NCI-H345 treated with DMSO at 0.1 percent for 48 hours (cell line): ENCODE results near the gene PSMD9.
"Not testable (repeated sequence)": the region's sequence is repeated elsewhere in the genome, so short reads cannot be mapped to it uniquely, and the experiment has no call there.

Experiments used
- DNase-seq: peaks from one replicate; lab custom pipeline; 2025; ENCODE audit not compliant: unreplicated experiment; lab: John Stamatoyannopoulos, UW

PSMD9 gene

DNA sequence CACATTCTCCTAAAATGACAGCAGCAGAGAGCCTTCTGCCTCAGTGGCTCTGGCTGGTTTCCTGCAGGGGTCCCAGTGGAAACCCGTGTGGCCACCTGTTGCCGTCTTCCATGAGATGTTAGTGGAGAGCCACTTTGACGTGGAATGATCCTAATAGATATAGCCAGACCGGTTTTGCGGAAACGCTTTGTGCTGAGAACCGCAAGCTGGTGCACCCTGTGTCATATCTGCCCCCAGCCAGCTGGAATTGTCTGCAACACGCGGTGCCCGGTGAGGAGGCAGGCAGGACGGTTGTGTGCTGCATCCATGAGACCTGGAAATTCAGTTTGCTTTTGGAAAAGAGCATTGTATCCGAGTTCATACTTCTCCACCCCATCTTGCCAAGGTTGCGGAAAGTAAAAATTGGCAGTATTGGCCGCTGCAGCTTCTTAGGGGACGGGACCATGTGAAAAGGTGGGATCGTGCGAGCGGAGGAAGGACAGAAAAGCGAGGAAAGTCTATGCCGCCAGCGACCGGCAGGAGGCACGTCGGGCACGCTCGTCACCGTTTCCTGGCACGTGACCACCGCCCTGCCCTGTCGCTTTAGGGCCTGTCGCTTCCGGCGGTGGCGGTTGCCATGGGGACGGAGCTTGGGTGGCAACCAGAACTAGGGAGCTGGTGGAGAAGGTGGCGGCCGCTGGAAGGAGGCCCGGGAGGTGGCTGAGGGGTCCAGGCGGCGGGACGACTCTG lies 29.5 kb downstream of the PSMD9 start, which contains the start of gene CFAP251:
CFAP251 (plus strand) TSS at position 643 of the 729 bp plus-strand sequence. CDS start 2,714 bp downstream, outside the sequence.
- DNase-seq: peak; percentile 87

DNA sequence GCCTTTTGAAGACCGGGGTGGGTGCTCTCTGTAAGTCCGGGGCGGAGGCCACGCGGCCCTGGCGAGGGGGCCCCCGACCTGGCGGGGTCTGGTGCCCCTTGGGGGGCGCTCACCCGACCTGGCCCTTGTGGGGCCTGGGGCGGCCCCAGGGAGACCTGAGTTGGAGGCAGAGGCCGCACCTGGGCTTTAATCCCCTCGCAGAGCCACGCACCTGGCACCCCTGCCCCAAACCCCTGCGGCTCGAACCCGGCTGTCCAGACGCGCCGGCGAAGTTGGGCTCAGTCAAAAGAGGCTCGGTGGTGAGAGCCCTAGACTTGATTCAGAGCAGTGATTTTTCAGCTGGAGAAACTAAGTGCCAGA lies 30.1 kb downstream of the PSMD9 start:
- DNase-seq: peak; percentile 42

DNA sequence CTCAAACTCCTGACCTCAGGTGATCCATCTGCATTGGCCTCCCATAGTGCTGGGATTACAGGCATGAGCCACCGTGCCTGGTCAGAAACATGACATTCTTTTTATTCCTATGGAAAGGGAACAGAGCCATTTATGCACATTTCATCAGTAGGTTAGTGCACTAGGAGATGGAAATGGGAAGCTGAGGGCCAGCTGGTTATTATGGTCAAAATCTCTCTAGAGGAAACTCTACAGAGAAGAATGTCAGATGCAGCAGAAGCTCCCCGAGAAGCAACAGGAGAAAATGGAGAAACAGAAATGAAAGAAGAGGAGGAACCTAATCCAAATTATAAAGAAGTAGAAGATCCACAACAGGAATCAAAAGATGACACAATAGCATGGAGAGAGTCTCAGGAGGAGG lies 32.5 kb downstream of the PSMD9 start:
- no peak for DNase-seq

DNA sequence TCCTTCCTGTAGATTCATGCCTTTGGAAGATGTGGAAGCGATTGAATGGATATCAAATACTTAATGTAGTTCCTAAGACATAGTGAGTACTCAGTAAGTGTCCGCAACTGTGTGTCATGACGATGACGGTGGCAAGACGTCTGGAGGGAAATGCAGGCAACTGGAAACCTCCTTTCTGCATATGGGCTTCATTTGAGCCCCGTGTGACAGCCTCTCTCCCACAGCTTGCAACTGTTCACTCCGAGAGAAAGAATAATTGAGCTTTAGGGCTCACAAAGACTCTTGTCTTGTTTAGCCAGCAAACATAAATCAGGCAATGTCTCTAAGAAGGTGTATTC lies 36.7 kb downstream of the PSMD9 start:
- DNase-seq: no peak

DNA sequence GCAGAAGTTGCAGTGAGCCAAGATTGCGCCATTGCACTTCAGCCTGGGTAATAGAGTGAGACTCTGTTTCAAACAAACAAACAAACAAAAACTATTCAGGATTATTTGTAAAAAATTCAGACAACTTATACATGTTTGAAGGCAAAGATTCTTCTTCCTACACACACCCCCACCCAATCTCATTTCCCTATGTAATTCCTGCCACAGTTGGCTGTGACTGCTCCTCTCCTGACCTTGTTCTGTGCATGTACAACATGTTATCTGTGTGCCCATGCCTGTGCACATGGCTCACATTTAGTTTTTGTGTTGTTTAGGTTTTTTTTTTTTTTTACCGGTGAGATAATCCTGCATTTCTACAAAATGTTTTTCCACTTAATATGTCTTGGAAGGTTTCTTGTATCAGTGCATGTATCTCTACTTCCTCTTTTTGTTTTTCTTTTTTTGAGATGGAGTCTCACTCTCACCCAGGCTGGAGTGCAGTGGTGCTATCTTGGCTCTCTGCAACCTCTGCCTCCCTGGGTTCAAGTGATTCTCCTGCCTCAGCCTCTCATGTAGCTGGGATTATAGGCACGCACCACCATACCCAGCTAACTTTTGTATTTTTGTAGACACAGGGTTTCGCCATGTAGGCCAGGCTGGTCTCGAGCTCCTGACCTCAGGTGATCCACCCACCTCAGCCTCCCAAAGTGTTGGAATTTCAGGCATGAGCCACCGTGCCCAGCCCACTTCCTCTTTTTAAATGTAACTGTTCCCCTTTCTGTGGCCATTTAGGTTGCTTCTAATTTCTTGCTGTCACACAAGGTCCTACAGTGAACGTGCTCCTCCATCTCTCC lies 38.5 kb downstream of the PSMD9 start:
- no peak for DNase-seq

DNA sequence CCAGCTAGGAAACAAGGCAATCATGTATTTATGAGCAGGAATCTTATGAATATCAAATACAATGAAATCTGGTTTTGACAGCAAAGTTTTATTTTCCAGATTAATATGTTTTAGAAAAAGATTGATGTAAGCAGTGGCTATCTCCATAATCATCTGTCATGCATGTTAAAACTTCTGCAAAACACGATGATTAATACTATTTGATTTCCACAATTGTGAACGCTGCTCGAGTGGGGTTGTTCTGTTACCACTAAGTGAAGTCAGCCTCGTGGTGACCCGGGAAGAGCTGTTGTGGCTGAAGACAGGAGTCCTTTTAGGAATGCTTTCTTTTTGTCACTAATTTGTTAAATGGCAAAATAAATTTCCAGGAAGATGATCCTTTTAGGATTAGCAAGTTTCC lies 39.2 kb downstream of the PSMD9 start:
- DNase-seq: no peak

DNA sequence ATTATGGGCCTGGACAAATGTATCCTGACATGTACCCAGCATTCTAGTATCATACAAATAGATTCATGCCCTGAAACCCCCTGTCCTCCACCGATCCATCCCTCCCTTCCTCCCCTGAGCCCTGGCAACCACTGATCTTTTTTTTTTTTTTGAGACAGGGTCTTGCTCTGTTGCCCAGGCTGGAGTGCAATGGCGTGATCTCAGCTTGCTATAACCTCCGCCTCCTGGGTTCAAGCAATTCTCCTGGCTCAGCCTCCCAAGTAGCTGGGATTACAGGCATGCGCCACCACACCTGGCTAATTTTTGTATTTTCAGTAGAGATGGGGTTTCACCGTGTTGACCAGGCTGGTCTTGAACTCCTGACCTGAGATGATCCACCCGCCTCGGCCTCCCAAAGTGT lies 41.0 kb downstream of the PSMD9 start:
- DNase-seq: not testable (repeated sequence)

DNA sequence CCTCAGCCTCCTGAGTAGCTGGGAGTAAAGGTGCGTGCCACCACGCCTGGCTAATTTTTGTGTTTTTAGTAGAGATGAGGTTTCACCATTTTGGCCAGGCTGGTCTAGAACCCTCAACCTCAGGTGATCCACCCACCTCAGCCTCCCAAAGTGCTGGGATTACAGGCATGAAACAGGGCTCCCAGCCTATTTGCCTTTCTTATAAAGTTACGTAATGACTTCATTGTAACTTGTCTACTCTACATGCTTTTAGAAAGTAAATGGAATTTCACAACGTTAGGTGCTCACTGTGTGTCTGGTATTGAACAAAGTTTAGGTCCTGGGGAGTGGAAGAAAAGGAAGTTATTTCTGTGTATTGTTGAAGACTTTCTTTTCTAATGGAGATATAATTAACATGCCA lies 42.3 kb downstream of the PSMD9 start:
- DNase-seq: no peak

DNA sequence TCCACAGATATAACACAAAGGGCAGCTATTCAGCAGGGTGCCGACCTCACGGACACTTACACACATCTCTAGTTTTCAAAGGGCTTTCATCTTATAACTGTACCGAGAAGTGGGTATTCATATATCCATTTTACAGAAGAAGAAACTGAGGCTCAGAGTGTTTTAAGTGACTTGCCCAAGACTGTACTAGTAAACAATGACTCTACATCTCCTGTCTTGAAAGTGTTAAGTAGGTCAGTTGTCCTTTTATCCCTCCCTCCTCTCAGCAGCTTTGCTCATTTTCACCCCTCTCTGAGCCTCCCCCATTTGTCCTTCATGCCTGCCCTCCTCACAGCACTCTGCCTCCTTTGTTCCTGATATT lies 43.6 kb downstream of the PSMD9 start:
- DNase-seq: no peak

DNA sequence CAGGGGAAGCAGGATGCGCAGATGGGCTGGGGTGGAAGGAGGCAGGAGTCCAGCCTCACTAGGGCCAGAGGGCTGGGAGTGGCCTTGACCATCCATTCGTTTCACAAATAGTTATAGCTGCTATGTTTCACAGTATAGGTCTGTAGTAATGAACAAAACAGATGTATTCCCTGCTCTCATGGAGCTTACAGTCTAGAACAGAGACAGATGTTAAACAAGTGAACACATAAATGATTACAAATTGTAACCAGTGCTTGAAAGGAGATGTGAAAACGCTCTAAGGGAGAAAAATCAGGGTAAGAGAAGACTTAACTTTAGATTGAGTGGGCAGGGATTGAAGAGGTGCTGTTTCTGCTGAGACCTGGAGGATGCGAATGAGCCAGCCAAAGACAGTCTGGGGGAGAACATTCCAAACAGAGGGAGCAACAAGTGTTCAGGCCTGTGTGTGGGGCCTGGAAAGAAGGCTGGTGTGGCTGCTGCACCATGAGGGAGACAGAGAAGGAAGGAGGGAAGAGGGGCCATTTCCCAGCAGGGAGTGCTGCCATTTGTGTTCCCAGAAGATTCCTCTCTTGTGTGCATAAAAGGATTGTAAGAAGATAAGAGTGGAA lies 44.4 kb downstream of the PSMD9 start:
- DNase-seq: no peak

DNA sequence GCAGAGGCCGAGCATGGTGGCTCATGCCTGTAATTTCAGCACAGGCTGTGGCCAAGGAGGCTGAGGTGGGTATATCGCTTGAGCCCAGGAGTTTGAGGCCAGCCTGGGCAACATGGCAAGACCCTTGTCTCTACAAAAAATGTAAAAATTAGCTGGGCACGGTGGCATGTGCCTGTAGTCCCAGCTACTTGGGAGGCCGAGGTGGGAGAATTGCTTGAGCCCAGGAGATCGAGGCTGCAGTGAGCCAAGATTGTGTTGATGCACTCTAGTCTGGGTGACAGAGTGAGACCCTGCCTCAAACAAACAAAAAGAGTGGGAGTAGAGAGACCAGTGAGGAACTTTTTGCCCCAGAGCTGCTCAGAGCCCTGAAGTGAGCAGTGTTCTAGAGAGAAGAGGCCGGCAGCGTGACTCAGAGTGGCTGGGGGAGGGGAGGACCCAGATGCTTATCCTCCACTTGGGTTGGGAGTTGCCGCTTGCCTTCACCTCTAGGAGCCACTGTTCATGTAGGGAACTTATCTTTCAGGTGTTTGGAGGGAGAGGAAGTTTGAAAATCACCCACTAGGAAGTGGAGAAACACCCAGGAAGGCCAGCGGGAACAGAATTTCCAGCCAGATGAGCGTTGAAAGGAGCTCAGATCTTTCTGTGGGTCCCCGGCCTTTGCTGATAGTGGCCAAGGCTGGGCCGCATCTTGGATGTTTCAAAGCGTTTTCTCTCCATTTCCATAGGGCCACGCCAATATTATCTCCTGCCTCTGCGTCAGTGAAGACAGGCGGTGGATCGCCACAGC lies 45.1 kb downstream of the PSMD9 start:
- DNase-seq: no peak

DNA sequence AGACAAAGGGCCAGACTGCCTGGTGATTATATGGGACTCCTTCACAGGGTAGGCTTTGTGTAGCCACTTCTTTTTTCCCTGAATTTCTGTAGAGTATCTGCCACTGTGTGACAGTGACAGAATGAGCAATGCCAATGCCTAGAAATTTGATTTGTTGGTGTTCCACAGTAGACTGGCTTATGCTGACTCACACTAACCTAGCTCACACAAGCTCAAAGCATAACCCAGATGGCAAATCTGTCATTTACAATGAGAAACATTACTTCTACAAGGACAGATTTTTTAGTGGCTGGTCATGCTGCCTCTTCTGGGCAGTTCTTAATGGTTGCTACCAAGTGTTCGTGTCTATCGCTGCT lies 45.7 kb downstream of the PSMD9 start:
- DNase-seq: no peak

DNA sequence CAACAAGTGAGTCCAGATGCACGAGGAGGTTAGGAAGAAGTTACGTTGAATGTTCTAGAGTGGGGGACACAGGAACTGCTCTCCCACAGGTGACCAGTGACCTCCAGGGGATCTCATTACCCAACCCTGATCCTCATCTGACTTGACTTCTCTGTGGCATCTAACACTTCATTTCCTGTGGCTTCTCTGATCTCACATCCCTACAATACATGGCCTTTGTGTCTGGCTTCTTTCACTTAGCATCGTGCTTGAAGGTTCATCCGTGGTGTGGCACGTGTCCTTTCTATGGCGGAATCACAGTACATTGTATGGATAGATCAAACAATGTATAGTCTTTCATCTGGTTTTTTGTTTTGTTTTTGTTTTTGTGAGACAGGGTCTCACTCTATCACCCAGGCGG lies 49.1 kb downstream of the PSMD9 start:
- DNase-seq: no peak

DNA sequence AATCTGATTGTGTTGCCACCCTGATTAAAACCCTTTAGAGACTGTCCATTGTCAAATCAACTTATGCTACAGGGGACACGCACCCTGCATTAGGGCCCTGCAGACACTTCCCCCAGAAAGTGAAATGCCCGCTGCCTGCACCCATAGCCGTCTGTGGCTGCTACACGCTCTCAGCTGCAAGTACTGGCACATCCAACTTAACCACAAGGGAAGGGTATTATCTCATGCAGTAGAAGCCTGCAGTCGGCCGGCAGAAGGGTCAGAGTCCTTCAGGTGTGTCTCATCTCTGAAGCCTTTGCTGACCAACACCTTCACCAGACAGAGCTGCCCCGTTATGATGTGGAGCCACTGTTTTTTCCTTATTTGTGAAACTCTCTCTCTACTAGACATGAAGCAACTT lies 50.6 kb downstream of the PSMD9 start:
- no peak for DNase-seq

DNA sequence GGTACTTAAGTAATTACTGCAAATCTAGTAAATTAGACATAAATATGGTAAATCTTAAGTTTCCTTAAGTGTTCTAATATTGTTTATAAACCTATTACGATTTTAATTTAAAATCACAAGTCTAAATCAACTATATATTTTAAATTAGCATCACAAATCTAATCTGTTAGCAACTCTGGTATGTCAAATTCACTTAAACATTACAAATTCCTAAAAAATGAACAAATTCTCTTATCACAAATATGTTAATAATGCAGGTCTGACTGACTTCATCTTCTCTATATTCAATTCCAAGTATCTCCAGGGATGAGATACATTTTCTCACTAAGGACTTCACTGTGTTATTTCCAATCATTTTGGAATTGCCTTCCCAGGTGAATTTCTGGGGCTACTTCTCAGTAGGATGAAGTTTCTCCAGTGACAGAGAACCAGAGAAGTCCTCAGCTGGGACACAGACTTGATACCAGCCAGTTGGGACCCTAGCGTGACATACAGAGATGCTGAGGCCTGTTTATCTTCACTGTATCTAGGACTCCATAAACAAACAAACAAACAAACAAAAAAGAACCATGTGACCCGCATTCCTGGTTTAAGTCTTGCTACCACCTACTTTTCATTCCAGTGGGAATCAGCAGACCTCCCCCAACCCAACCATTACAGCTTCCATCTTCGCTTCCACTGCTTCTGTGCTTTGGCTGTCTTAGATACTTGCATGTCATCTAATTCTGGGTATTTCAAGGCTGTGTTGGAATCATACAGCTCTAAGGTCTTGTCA lies 51.6 kb downstream of the PSMD9 start:
- DNase-seq: no peak

DNA sequence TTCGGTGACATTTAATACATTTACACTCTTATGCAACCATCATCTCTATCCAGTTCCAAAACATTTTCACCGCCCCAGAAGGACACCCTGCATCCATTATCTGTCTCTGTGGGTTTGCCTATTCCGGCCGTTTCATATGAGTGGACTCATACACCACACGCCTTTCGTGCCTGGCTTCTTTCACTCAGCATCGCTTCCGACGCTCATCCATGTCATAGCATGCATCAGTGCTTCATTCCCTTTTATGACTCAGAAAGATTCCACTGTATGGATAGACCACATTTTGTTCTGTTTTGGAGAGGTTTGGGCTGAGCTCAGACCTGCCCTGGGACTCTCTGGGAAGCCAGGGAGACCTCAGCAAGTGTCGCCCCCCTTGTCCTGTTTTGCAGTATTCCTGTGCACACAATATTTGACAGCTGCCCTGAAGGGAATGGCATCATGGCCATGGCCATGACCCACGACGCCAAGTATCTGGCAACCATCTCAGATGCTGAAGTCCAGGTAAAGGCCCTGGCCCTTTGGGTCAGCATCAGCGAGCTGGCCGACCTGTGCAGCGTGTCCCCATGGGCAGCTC lies 53.6 kb downstream of the PSMD9 start:
- DNase-seq: no peak

DNA sequence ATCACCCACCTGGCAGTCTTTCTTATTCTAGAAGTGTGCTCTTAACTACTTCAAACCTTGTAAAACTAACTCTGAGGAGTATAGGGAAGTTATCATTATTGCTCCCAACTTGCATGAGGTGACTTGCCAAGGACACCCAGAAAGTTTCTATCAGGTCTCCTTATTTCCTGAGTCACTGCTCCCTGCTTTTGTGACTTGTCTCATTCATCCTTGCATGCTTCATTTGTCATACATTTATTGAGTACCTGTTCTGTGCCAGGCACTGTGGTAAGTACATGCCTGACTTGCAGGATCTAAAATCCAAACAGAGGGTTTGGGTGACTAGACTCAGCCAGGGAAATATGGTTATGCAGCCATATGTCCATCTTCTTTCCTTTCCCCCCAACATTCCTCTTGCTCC lies 55.3 kb downstream of the PSMD9 start:
- DNase-seq: no peak

DNA sequence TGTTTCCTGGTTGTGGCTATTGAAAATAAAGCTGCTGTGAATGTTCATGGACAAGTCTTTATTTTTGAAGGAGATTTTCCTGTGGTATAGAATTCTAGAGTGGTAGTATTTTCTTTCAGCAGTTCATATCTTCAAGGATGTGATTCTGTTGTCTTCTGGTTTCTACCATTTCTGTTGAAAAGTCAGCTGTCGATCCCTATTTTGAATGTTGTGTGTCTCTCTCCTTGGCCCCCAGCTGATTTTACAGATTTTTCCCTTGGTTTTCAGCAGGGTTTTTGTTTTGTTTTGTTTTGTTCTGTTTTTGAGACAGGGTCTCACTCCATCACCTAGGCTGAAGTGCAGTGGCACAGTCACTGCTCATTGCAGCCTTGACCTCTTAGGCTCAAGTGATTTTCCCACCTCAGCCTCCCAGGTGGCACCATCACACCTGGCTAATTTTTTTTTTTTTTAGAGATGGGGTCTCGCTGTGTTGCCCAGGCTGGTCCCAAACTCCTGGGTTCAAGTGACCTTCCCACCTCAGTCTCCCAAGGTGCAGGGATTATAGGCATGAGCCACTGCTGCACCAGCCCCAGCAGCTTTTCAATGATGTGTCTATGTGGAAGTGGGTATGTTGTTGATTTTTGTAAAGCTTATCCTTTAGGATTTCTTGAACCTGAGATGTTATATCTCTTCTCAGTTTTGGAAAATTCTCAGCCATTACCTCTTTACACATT lies 57.9 kb downstream of the PSMD9 start:
- no peak for DNase-seq

DNA sequence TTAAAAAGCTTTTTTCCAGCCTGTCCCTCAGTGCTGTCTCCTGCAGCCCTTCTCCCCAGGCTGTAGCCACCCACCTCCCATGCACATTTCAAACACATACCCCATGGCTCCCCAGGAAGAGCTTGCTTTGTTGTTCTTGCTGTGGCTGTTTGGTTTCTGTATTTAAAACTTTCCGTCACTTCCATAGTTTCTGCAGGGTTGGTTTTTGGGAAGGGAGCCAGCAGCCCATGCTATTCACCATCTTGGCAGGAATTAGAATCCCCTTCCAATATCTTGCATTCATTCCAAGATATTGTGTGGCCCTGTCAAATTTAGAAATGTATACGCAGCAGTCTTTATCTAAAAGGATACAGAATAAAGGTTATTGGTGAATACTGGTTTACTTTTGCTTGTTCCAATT lies 59.4 kb downstream of the PSMD9 start:
- DNase-seq: no peak
